Measurements from ENCODE around the gene CD72. TPM values are rescaled to one million over a fixed set of nuclear protein-coding genes. Genes with fewer than 3 reads are reported as not detected.

Gene CD72
- polyA plus RNA-seq, 1 experiment: 1.7 TPM

DNA sequence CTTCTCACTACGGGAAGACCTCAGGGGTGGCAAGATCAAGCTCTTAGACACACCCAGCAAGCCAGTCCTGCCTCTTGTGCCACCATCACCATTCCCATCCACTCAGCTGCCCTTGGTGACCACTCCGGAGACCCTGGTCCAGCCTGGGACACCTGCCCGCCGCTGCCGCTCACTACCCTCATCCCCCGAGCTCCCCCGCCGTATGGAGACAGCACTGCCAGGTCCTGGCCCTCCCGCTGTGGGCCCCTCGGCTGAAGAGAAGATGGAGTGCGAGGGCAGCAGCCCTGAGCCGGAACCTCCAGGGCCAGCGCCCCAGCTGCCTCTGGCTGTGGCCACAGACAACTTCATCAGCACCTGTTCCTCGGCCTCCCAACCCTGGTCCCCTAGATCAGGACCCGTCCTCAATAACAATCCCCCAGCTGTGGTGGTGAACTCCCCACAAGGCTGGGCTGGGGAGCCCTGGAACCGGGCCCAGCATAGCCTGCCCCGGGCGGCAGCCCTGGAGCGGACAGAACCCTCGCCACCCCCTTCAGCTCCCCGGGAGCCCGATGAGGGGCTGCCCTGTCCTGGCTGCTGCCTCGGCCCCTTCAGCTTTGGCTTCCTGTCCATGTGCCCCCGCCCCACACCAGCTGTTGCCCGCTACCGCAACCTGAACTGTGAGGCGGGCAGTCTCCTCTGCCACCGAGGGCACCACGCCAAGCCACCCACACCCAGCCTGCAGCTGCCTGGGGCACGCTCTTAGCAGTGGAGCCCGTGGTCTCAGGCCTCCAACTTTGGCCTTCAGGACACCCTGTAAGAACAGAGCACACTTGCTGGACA, 9.0 kb downstream of the CD72 start:
- H3K27me3 ChIP-seq (ENCODE audit: control insufficient read depth, insufficient read depth, low read length): no peaks in the 10 kb centered on the region
- ChIA-PET POLR2A (no interaction called here), CTCF (interaction anchor here (1.2 to 2.1 kb wide), 4 partner anchors 19 to 131 kb away, joined by 4 to 7 read pairs (median 4); no protein-coding TSS in a partner anchor)
- peaks cover 20% of the 10 kb centered on the region for H3K36me3 ChIP-seq (ENCODE audit: control insufficient read depth, insufficient read depth, low read length)
- TF ChIP-seq, protein P1, sequence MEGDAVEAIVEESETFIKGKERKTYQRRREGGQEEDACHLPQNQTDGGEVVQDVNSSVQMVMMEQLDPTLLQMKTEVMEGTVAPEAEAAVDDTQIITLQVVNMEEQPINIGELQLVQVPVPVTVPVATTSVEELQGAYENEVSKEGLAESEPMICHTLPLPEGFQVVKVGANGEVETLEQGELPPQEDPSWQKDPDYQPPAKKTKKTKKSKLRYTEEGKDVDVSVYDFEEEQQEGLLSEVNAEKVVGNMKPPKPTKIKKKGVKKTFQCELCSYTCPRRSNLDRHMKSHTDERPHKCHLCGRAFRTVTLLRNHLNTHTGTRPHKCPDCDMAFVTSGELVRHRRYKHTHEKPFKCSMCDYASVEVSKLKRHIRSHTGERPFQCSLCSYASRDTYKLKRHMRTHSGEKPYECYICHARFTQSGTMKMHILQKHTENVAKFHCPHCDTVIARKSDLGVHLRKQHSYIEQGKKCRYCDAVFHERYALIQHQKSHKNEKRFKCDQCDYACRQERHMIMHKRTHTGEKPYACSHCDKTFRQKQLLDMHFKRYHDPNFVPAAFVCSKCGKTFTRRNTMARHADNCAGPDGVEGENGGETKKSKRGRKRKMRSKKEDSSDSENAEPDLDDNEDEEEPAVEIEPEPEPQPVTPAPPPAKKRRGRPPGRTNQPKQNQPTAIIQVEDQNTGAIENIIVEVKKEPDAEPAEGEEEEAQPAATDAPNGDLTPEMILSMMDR (IDR thresholded peaks at IDR 0.05; ENCODE audit: insufficient read depth, low read depth, low read length): no peak
- no peak overlapping the region for H3K4me3 ChIP-seq (ENCODE audit: low read depth, low read length)
- no peak for DNase-seq (ENCODE audit: low read depth)

DNA sequence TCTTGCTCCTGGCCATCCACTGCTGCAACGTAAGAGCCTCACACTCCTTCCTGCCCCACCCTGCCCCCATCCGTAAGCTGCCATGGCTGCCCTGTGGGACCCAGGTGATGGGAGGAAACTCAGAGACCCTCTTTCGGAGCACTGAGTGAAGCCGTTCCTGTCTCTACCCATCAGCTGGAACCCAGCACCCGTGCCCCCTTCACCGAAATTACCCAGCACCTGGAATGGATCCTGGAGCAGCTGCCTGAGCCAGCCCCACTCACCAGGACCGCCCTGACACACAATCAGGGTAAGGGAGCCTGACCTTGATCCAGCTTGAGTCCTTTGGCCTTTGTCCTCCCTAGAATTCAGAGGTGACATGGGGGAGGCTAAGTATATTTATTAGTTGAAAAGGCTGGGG, 10.0 kb downstream of the CD72 start:
- CTCF ChIA-PET: interaction anchor here (1.2 to 2.1 kb wide), 5 partner anchors 20 to 130 kb away, joined by 3 to 7 read pairs (median 4); partner anchors contain the start of genes CREB3 and TLN1
- Histone ChIP-seq H3K36me3 (ENCODE audit: control insufficient read depth, insufficient read depth, low read length) (peaks cover 20% of the 10 kb centered on the region), H3K27me3 (ENCODE audit: control insufficient read depth, insufficient read depth, low read length) (no peaks in the 10 kb centered on the region), H3K4me3 (ENCODE audit: low read depth, low read length) (no peak overlapping the region)
- TF ChIP-seq, protein P1 (IDR thresholded peaks at IDR 0.05; ENCODE audit: insufficient read depth, low read depth, low read length): no peak
- POLR2A ChIA-PET: no interaction called here
- no peak for DNase-seq (ENCODE audit: low read depth)

- TF ChIP-seq, protein P1 (IDR thresholded peaks at IDR 0.05; ENCODE audit: insufficient read depth, low read depth, low read length): no peak
- CTCF ChIA-PET: interaction anchor here (1.0 to 1.5 kb wide), 2 partner anchors 38 to 117 kb away, joined by 3 to 4 read pairs; partner anchors contain the start of gene RUSC2
- Histone ChIP-seq H3K4me3 (ENCODE audit: low read depth, low read length) (no peak overlapping the region), H3K27me3 (ENCODE audit: control insufficient read depth, insufficient read depth, low read length) (no peaks in the 10 kb centered on the region), H3K36me3 (ENCODE audit: control insufficient read depth, insufficient read depth, low read length) (peaks cover 20% of the 10 kb centered on the region)
- no peak for DNase-seq (ENCODE audit: low read depth)
- POLR2A ChIA-PET: no interaction called here
These were observed 11.5 kb downstream of the CD72 start for GRCh38 chr9:35606726-35607125.

DNA sequence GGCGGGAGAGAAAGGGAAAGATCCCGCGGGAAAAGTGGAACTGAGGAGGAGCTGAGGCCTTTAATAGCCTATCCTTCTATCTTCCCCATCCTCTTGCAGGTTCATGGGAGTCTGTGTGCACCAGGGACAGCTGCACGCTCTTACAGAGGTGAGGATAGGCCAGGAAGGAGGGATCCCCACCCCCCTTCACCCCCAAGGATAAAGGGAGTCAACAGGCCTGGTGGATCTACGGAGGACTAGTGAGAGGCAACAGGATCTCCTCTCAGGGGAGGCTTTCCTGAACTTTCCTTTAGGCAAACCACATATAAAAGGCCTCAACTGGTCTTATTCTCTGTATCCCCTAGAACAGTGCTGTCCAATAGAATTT, 12.1 kb downstream of the CD72 start:
- TF ChIP-seq, protein P1 (IDR thresholded peaks at IDR 0.05; ENCODE audit: insufficient read depth, low read depth, low read length): no peak

GRCh38 chr9:35605351-35606137, 12.7 kb downstream of the CD72 start:
- CTCF ChIA-PET: interaction anchor here (0.8 to 1.5 kb wide), 3 partner anchors 40 to 53 kb away, joined by 3 to 4 read pairs (median 3); partner anchors contain the start of genes CCDC107 and RMRP
- Histone ChIP-seq H3K27me3 (ENCODE audit: control insufficient read depth, insufficient read depth, low read length) (no peaks in the 10 kb centered on the region), H3K36me3 (ENCODE audit: control insufficient read depth, insufficient read depth, low read length) (peaks cover 20% of the 10 kb centered on the region), H3K4me3 (ENCODE audit: low read depth, low read length) (peak overlapping the region; percentile 59)
- DNase-seq (ENCODE audit: low read depth): no peak
- POLR2A ChIA-PET: no interaction called here
- TF ChIP-seq, protein P1 (IDR thresholded peaks at IDR 0.05; ENCODE audit: insufficient read depth, low read depth, low read length): no peak

More for the DNA sequence above, 12.1 kb downstream of the CD72 start:
- Histone ChIP-seq H3K36me3 (ENCODE audit: control insufficient read depth, insufficient read depth, low read length) (peaks cover 20% of the 10 kb centered on the region), H3K4me3 (ENCODE audit: low read depth, low read length) (peak overlapping the region; percentile 59), H3K27me3 (ENCODE audit: control insufficient read depth, insufficient read depth, low read length) (no peaks in the 10 kb centered on the region)
- DNase-seq (ENCODE audit: low read depth): no peak
- ChIA-PET CTCF (interaction anchor here (0.8 to 1.5 kb wide), 3 partner anchors 39 to 116 kb away, joined by 3 to 4 read pairs (median 3); partner anchors contain the start of genes CCDC107, RMRP and RUSC2), POLR2A (no interaction called here)

All from BJ (cell line).